H1 (cell line): Measurements from ENCODE around the gene SIGLEC15.

Source experiments
- EZH2 ChIP-seq: fragments of 200-600 bp; sonication (generic); IDR thresholded peaks from 2 replicates; pipeline ENCODE4 v1.7.1; 2012; ENCODE audit warnings: low read depth, mild to moderate bottlenecking, moderate library complexity, low read length, inconsistent platforms; ENCODE audit not compliant: severe bottlenecking
- HDAC2 ChIP-seq, 2 experiments: fragments of 300-600 bp in 1 of 2; sonication (generic) in 1 of 2; IDR thresholded peaks; 2 replicates each; pipeline ENCODE4 v1.6.1; 2011 to 2012; ENCODE audit warnings: low read depth in 2 of 2, low read length in 2 of 2, mild to moderate bottlenecking in 2 of 2, moderate library complexity in 2 of 2, borderline replicate concordance in 1 of 2, inconsistent platforms in 1 of 2
- MAFK ChIP-seq: IDR thresholded peaks from 2 replicates; pipeline ENCODE4 v1.6.1; 2012; ENCODE audit warnings: low read depth, mild to moderate bottlenecking, improper control_type of control experiment, low read length
- POLR2A ChIP-seq, 2 experiments: IDR thresholded peaks; 1 replicate in 1 of 2; 2 replicates in 1 of 2; pipeline ENCODE4 v1.6.1; 2011; ENCODE audit warnings: low read depth in 2 of 2, low read length in 2 of 2, mild to moderate bottlenecking in 2 of 2; ENCODE audit errors: control extremely low read depth in 1 of 2
- POLR2AphosphoS5 ChIP-seq: IDR thresholded peaks from 2 replicates; pipeline ENCODE4 v1.6.1; 2011; ENCODE audit warnings: low read depth, low read length
- RBBP5 ChIP-seq: IDR thresholded peaks from 2 replicates; pipeline ENCODE4 v1.7.1; 2012; ENCODE audit warnings: low read depth, mild to moderate bottlenecking, inconsistent platforms, low read length, moderate library complexity, borderline replicate concordance
- RNF2 ChIP-seq: fragments of 200-900, 300-1000 bp; sonication (generic); IDR thresholded peaks from 2 replicates; pipeline ENCODE4 v1.7.1; 2016; ENCODE audit warnings: borderline replicate concordance, low read depth, mild to moderate bottlenecking, antibody characterized with exemption, low read length; ENCODE audit not compliant: poor library complexity, severe bottlenecking; ENCODE audit errors: missing control alignments
- SAP30 ChIP-seq: fragments of 300-600 bp; sonication (generic); IDR thresholded peaks from 2 replicates; pipeline ENCODE4 v1.7.1; 2012; ENCODE audit warnings: low read length, moderate library complexity, mild to moderate bottlenecking, inconsistent platforms; ENCODE audit not compliant: insufficient read depth, insufficient replicate concordance
- TCF12 ChIP-seq: IDR thresholded peaks from 2 replicates; pipeline ENCODE4 v1.6.1; 2011; ENCODE audit warnings: low read depth, mild to moderate bottlenecking, low read length
- ZNF274 ChIP-seq: IDR thresholded peaks from 2 replicates; pipeline ENCODE4 v1.7.0; 2012; ENCODE audit warnings: low read length, borderline replicate concordance; ENCODE audit errors: extremely low read depth
- TF ChIP-seq, protein P1 (sequence below), 3 experiments: IDR thresholded peaks; 1 replicate in 2 of 3; 2 replicates in 1 of 3; pipeline versions ENCODE4 v1.5.1 to v1.6.1; 2011; ENCODE audit warnings: low read length in 3 of 3, mild to moderate bottlenecking in 3 of 3, inconsistent platforms in 2 of 3, low read depth in 1 of 3, moderate library complexity in 1 of 3; ENCODE audit not compliant: insufficient read depth in 1 of 3; ENCODE audit errors: control extremely low read depth in 1 of 3

DNA sequence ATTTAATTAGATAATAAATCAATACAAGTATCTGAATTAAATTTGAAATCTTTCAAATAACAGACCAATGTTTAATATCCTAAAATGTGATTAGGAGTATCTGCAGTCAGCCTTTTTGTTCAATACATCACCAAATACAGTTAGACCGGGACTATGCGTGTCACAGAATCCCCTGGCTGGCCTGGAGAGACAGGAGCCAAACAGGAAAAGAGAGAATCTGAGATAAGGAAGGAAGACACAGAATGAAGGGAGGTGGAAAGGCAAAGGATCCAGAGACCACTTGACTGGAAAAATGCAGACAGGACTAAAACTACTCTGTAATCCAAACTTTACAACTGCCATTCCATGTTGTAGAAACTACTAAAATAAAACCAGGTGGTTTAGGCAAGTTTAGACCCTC lies 66.3 kb downstream of the SIGLEC15 start:
- TF ChIP-seq, protein P1, sequence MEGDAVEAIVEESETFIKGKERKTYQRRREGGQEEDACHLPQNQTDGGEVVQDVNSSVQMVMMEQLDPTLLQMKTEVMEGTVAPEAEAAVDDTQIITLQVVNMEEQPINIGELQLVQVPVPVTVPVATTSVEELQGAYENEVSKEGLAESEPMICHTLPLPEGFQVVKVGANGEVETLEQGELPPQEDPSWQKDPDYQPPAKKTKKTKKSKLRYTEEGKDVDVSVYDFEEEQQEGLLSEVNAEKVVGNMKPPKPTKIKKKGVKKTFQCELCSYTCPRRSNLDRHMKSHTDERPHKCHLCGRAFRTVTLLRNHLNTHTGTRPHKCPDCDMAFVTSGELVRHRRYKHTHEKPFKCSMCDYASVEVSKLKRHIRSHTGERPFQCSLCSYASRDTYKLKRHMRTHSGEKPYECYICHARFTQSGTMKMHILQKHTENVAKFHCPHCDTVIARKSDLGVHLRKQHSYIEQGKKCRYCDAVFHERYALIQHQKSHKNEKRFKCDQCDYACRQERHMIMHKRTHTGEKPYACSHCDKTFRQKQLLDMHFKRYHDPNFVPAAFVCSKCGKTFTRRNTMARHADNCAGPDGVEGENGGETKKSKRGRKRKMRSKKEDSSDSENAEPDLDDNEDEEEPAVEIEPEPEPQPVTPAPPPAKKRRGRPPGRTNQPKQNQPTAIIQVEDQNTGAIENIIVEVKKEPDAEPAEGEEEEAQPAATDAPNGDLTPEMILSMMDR (IDR thresholded peaks at IDR 0.05; ENCODE audit: control extremely low read depth in 1 of 3, insufficient read depth in 1 of 3, low read depth in 1 of 3, low read length in 3 of 3) = no peak
- TF ChIP-seq RNF2 (no peak), ZNF274 (no peak), POLR2AphosphoS5 (no peak), EZH2 (no peak), SAP30 (no peak), HDAC2 (IDR thresholded peaks at IDR 0.05; ENCODE audit: borderline replicate concordance in 1 of 2, low read depth in 2 of 2, low read length in 2 of 2) (no peak), RBBP5 (no peak), TCF12 (no peak), MAFK (no peak), POLR2A (IDR thresholded peaks at IDR 0.05; ENCODE audit: control extremely low read depth in 1 of 2, low read depth in 2 of 2, low read length in 2 of 2) (no peak)
